ENCODE measurements around the gene CEACAM19. TPM values are rescaled to one million over a fixed set of nuclear protein-coding genes. Genes with fewer than 3 reads are reported as not detected.
A peak's percentile ranks its signal among the peaks of the same experiment; 100 is the strongest.

CEACAM19 gene
- polyA plus RNA-seq, 3 donors = 7.6 TPM; not detected in 2

DNA sequence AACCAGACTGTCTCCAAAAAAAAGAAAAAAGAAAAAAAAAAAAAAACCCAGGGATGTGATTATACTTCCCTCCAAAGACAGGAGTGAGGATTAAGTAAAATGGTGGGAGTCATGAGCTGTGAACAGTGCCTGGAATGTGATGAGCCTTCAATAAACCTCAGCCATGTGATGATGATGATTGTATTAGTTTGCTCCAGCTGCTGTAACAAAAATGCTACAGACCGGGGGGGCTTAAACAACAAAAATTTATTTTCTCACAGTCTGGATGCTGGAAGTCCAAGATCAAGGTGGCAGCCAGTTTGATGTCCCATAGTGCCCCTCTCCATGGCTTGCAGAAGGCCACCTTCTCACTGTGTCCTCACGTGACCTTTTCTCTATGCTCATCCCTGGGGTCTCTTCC is 36.5 kb upstream of the CEACAM19 start:
- H3K9me3 ChIP-seq (replicated peaks in 1 of 2; ENCODE audit: control insufficient read depth in 1 of 2, insufficient read depth in 1 of 2, low read length in 2 of 2) = no peaks in the 10 kb centered on the region
- peak overlapping the region in 1 of 7 donors; percentile 45 for H3K27ac Mint-ChIP-seq
- intact Hi-C loops (cut with micrococcal nuclease) = no loop called here
- peaks cover 0 to 7% (median 0%) of the 10 kb centered on the region in 7 donors for H3K9me3 Mint-ChIP-seq
- no peaks in the 10 kb centered on the region for H3K79me2 ChIP-seq (ENCODE audit: insufficient read depth, low read length)
- H3K36me3 Mint-ChIP-seq = no peaks in the 10 kb centered on the region
- no peak overlapping the region for H3K27ac ChIP-seq (ENCODE audit: low read depth in 1 of 2, low read length in 2 of 2)
- peaks cover 2 to 8% (median 6%) of the 10 kb centered on the region in 3 donors for H3K27me3 Mint-ChIP-seq (ENCODE audit: low read depth in 3 of 3)
- TF ChIP-seq, protein P1, sequence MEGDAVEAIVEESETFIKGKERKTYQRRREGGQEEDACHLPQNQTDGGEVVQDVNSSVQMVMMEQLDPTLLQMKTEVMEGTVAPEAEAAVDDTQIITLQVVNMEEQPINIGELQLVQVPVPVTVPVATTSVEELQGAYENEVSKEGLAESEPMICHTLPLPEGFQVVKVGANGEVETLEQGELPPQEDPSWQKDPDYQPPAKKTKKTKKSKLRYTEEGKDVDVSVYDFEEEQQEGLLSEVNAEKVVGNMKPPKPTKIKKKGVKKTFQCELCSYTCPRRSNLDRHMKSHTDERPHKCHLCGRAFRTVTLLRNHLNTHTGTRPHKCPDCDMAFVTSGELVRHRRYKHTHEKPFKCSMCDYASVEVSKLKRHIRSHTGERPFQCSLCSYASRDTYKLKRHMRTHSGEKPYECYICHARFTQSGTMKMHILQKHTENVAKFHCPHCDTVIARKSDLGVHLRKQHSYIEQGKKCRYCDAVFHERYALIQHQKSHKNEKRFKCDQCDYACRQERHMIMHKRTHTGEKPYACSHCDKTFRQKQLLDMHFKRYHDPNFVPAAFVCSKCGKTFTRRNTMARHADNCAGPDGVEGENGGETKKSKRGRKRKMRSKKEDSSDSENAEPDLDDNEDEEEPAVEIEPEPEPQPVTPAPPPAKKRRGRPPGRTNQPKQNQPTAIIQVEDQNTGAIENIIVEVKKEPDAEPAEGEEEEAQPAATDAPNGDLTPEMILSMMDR (IDR thresholded peaks at IDR 0.05) = no peak
- H2AFZ ChIP-seq (ENCODE audit: insufficient read depth, low read depth, low read length, poor library complexity, severe bottlenecking) = no peak overlapping the region
- no peak overlapping the region for H3K4me2 ChIP-seq (replicated peaks; ENCODE audit: extremely low read depth, low read length, poor library complexity, severe bottlenecking)
- H3K4me1 Mint-ChIP-seq = peaks cover 29% of the 10 kb centered on the region
- H3K4me3 Mint-ChIP-seq = no peak overlapping the region
- H3K36me3 ChIP-seq (replicated peaks in 1 of 2; ENCODE audit: control insufficient read depth in 1 of 2, insufficient read depth in 2 of 2, low read length in 2 of 2) = no peaks in the 10 kb centered on the region
- H4K20me1 ChIP-seq (ENCODE audit: insufficient read depth, low read length) = no peaks in the 10 kb centered on the region
- DNase-seq = no peak
- no peaks in the 10 kb centered on the region for H3K27me3 ChIP-seq (ENCODE audit: control insufficient read depth in 2 of 2, insufficient read depth in 2 of 2, low read length in 2 of 2)
- H3K9ac ChIP-seq (ENCODE audit: insufficient read depth, low read length, poor library complexity, severe bottlenecking) = no peak overlapping the region
- H3K4me1 ChIP-seq (ENCODE audit: control insufficient read depth in 1 of 2, insufficient read depth in 2 of 2, low read length in 2 of 2) = peaks cover 21 to 25% of the 10 kb centered on the region in 2 donors
- 100% methylated on average over 1 of the region's 2 CpGs for WGBS (ENCODE audit: insufficient coverage)
- H3K4me3 ChIP-seq (replicated peaks in 1 of 3; ENCODE audit: low read depth in 2 of 3, low read length in 3 of 3) = no peak overlapping the region

DNA sequence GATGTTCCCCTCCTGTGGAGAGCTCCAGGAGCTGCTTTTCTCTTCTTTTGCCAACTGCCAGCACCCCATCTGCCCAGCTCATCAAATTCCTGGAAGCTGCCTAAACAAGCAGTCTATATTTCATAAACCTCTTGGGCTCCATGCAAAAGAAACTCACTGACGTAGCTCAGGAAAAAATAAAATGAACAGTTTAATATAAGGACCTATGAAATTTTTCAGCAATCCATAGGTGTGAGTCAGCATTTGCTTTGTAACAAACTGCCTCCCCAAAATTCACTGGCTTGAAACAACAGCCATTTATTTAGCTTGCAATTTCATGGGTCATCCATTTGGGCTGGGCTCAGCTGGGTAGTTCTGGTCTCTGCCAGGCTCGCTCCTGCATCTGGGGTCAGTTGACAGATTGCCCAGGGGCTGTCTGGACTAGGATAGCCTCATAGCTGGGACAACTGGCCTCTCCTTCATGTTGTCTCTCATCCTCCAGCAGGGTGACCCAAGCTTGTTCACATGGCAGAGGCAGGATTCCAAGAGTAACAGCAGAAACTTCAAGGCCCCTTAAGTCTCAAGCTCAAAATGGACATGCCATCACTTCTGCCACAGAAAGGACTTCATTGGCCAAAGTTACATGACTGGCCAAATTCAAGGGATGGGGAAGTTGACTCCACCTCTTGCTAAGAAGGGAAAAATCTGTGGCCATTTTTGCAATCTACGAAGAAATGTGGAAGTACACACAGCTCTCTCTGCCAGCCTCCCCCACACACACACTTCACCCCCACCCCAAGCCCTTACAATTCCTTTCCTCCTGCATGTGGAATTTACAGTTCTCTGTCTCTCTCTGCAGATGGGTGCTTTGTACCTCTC is 35.5 kb upstream of the CEACAM19 start:
- intact Hi-C loops (cut with micrococcal nuclease) = no loop called here
- peak overlapping the region; percentile 79 to 95 (median 92) for H3K27ac Mint-ChIP-seq
- peak overlapping the region; percentile 37 for H3K4me2 ChIP-seq (replicated peaks; ENCODE audit: extremely low read depth, low read length, poor library complexity, severe bottlenecking)
- H3K4me1 Mint-ChIP-seq = peaks cover 29% of the 10 kb centered on the region
- H3K27me3 ChIP-seq (ENCODE audit: control insufficient read depth in 2 of 2, insufficient read depth in 2 of 2, low read length in 2 of 2) = no peaks in the 10 kb centered on the region
- peak overlapping the region in 1 of 3 experiments; percentile 30 for H3K4me3 ChIP-seq (replicated peaks in 1 of 3; ENCODE audit: low read depth in 2 of 3, low read length in 3 of 3)
- TF ChIP-seq, protein P1 (IDR thresholded peaks at IDR 0.05) = no peak
- H3K27ac ChIP-seq (ENCODE audit: low read depth in 1 of 2, low read length in 2 of 2) = peak overlapping the region; percentile 56 to 70
- peaks cover 21 to 25% of the 10 kb centered on the region in 2 donors for H3K4me1 ChIP-seq (ENCODE audit: control insufficient read depth in 1 of 2, insufficient read depth in 2 of 2, low read length in 2 of 2)
- no peaks in the 10 kb centered on the region for H3K36me3 Mint-ChIP-seq
- H3K36me3 ChIP-seq (replicated peaks in 1 of 2; ENCODE audit: control insufficient read depth in 1 of 2, insufficient read depth in 2 of 2, low read length in 2 of 2) = no peaks in the 10 kb centered on the region
- no peaks in the 10 kb centered on the region for H3K79me2 ChIP-seq (ENCODE audit: insufficient read depth, low read length)
- H2AFZ ChIP-seq (ENCODE audit: insufficient read depth, low read depth, low read length, poor library complexity, severe bottlenecking) = peak overlapping the region; percentile 49
- peaks cover 0 to 7% (median 0%) of the 10 kb centered on the region in 7 donors for H3K9me3 Mint-ChIP-seq
- peak; percentile 75 to 83 (median 82) for DNase-seq
- H4K20me1 ChIP-seq (ENCODE audit: insufficient read depth, low read length) = no peaks in the 10 kb centered on the region
- peaks cover 2 to 8% (median 7%) of the 10 kb centered on the region in 3 donors for H3K27me3 Mint-ChIP-seq (ENCODE audit: low read depth in 3 of 3)
- H3K4me3 Mint-ChIP-seq = peak overlapping the region in 1 of 2 donors; percentile 75
- no peaks in the 10 kb centered on the region for H3K9me3 ChIP-seq (replicated peaks in 1 of 2; ENCODE audit: control insufficient read depth in 1 of 2, insufficient read depth in 1 of 2, low read length in 2 of 2)
- 70% methylated on average over 2 of the region's 3 CpGs for WGBS (ENCODE audit: insufficient coverage)
- no peak overlapping the region for H3K9ac ChIP-seq (ENCODE audit: insufficient read depth, low read length, poor library complexity, severe bottlenecking)

Measured in CD14-positive monocyte (primary cell).